K562 (cell line): ENCODE results near the gene TEDC1. TPM values are rescaled to one million over a fixed set of nuclear protein-coding genes. Genes with fewer than 3 reads are reported as not detected.

Experiments used
- CEBPG ChIP-seq, 3 experiments: fragments of 200-800 bp in 1 of 3; sonication (Bioruptor generic) in 1 of 3; sonication (generic) in 1 of 3; formaldehyde crosslinking in 1 of 3; IDR thresholded peaks in 2 of 3; conservative IDR thresholded peaks in 1 of 3; 2 replicates each; pipeline versions ENCODE4 v1.6.1 to v1.8.0; 2016 to 2022; ENCODE audit warnings: missing compliant biosample characterization in 2 of 3, missing genetic modification characterization in 2 of 3, mild to moderate bottlenecking in 1 of 3, missing genetic modification reagents in 1 of 3
- CTBP1 ChIP-seq: fragments of 450-650 bp; IDR thresholded peaks from 2 replicates; pipeline ENCODE4 v1.6.1; 2016; ENCODE audit warnings: borderline replicate concordance
- CTCFL ChIP-seq: IDR thresholded peaks from 2 replicates; pipeline ENCODE4 v1.6.1; 2011; ENCODE audit warnings: borderline replicate concordance, low read depth, mild to moderate bottlenecking, moderate library complexity, low read length; ENCODE audit not compliant: insufficient read depth, poor library complexity, severe bottlenecking
- GATA2 ChIP-seq: sonication (generic); formaldehyde crosslinking; IDR thresholded peaks from 2 replicates; pipeline ENCODE4 v1.4.0; 2020; ENCODE audit warnings: mild to moderate bottlenecking, missing genetic modification reagents
- HDAC1 ChIP-seq, 2 experiments: fragments of 450-650 bp; IDR thresholded peaks; 2 replicates each; pipeline ENCODE4 v1.6.1; 2016 to 2017; ENCODE audit warnings: inconsistent platforms in 1 of 2, mild to moderate bottlenecking in 1 of 2, moderate library complexity in 1 of 2
- JUND ChIP-seq, 2 experiments: IDR thresholded peaks; 2 replicates in 1 of 2; 3 replicates in 1 of 2; pipeline ENCODE4 v1.6.1; 2011; ENCODE audit warnings: borderline replicate concordance in 2 of 2, low read depth in 2 of 2, low read length in 2 of 2, improper control_type of control experiment in 1 of 2, missing biosample characterization in 1 of 2, missing genetic modification characterization in 1 of 2, missing genetic modification reagents in 1 of 2
- RBFOX2 ChIP-seq: fragments of 200-400 bp; formaldehyde crosslinking; IDR thresholded peaks from 2 replicates; pipeline ENCODE4 v1.6.1; 2017; ENCODE audit warnings: low read depth, mild to moderate bottlenecking, low read length, moderate library complexity
- RCOR1 ChIP-seq, 2 experiments: IDR thresholded peaks; 2 replicates each; pipeline ENCODE4 v1.6.1; 2012; ENCODE audit warnings: low read depth in 2 of 2, low read length in 2 of 2, borderline replicate concordance in 1 of 2, improper control_type of control experiment in 1 of 2
- STAT6 ChIP-seq: sonication (generic); formaldehyde crosslinking; IDR thresholded peaks from 2 replicates; pipeline ENCODE4 v1.8.1; 2023; ENCODE audit warnings: mild to moderate bottlenecking, missing genetic modification reagents
- YY1 ChIP-seq, 3 experiments: IDR thresholded peaks; 2 replicates each; pipeline ENCODE4 v1.6.1; 2011; ENCODE audit warnings: low read length in 2 of 3, mild to moderate bottlenecking in 2 of 3, moderate library complexity in 2 of 3, borderline replicate concordance in 1 of 3, control low read depth in 1 of 3, low read depth in 1 of 3; ENCODE audit not compliant: insufficient read depth in 3 of 3, insufficient replicate concordance in 2 of 3, control insufficient read depth in 1 of 3, insufficient read length in 1 of 3; ENCODE audit errors: extremely low read depth in 1 of 3
- polyA plus RNA-seq, 8 experiments: library from polyadenylated mRNA; depleted of rRNA in 4 of 8; stranded (reverse) in 5 of 8; unstranded in 3 of 8; fragments of >200 nt; fragmentation: Nextera tagmentation in 2 of 8; fragmentation: Illumina TruSeq in 1 of 8; extraction: Ambion mirVana in 2 of 8; extraction: Trizol in 1 of 8; gene quantifications; 2 replicates each; pipeline versions ENCODE4 v1.2.1 to v1.2.3, GENCODE V29; 2011 to 2014; ENCODE audit warnings: inconsistent platforms in 1 of 8, missing spikeins in 1 of 8
- total RNA-seq, 7 experiments: library from RNA; depleted of rRNA in 6 of 7; stranded (reverse); fragments of >200 nt in 6 of 7; fragmentation: Illumina TruSeq in 2 of 7; extraction: Trizol in 2 of 7; gene quantifications; 2 replicates each; pipeline versions ENCODE4 v1.2.1 to v1.2.3, GENCODE V29; 2011 to 2021; ENCODE audit warnings: low replicate concordance in 1 of 7
- TF ChIP-seq, protein P1 (sequence below), 2 experiments: IDR thresholded peaks; 2 replicates each; pipeline ENCODE4 v1.6.1; 2011; ENCODE audit warnings: borderline replicate concordance in 1 of 2, control low read depth in 1 of 2, low read depth in 1 of 2, low read length in 1 of 2, mild to moderate bottlenecking in 1 of 2, mixed read lengths in 1 of 2, moderate library complexity in 1 of 2; ENCODE audit not compliant: insufficient read depth in 1 of 2, insufficient read length in 1 of 2, poor library complexity in 1 of 2, severe bottlenecking in 1 of 2; ENCODE audit errors: extremely low read depth in 1 of 2
- TF ChIP-seq, protein P2 (sequence below): fragments of 250-450 bp; sonication (Bioruptor Pico); IDR thresholded peaks from 2 replicates; pipeline ENCODE4 v1.9.0; 2021; ENCODE audit warnings: mild to moderate bottlenecking, inconsistent platforms

Gene TEDC1
- total and polyA plus RNA-seq, 9 of the 15 experiments (the other 6 are each of a cell fraction or from before 2014, with no cell fraction given) = 0.21 to 28.3 (median 5.9) TPM

DNA sequence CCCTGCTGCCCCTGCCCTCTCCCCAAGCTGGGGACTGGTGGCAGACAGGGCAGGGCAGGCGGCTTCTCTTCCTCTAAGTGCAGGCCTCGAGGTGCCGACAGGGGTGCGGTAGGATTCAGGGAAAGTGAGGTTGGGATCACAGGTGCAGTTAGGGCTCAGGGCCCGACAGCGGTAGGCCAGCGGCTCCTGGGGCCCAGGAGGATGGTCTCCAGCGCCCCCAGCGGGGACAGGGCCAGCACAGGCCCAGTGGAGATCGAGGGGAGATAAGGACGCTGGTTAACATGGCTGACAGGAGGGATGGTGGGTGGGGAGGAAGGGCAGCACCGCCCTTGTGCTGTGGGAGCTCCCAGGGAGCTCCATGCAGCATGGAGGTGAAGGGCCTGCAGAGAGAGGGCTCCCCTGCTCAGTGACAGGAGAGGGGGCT, 5.3 kb upstream of the TEDC1 start (continued):
- peak; percentile 98 for TF ChIP-seq GATA2 (CRISPR knock-in tag)
- 0 out of 2 replicates have a peak, but pooled peaks have one; percentile 9 for TF ChIP-seq JUND (IDR thresholded peaks at IDR 0.05; ENCODE audit: borderline replicate concordance, low read depth, low read length)
- TF ChIP-seq JUND (tag; IDR thresholded peaks at IDR 0.05; ENCODE audit: borderline replicate concordance, low read depth, low read length) = no peak
- TF ChIP-seq, protein P1, sequence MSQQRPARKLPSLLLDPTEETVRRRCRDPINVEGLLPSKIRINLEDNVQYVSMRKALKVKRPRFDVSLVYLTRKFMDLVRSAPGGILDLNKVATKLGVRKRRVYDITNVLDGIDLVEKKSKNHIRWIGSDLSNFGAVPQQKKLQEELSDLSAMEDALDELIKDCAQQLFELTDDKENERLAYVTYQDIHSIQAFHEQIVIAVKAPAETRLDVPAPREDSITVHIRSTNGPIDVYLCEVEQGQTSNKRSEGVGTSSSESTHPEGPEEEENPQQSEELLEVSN (IDR thresholded peaks at IDR 0.05; ENCODE audit: borderline replicate concordance in 1 of 2, extremely low read depth in 1 of 2, insufficient read depth in 1 of 2, insufficient read length in 1 of 2, low read depth in 1 of 2, low read length in 1 of 2, poor library complexity in 1 of 2, severe bottlenecking in 1 of 2) = no peak
- TF ChIP-seq CTCFL = peak; percentile 51
- TF ChIP-seq RCOR1 (IDR thresholded peaks at IDR 0.05; ENCODE audit: borderline replicate concordance in 1 of 2, low read depth in 2 of 2, low read length in 2 of 2) = peak in 1 of 2 experiments; percentile 53; a peak in 2 of 4 replicates
- TF ChIP-seq, protein P2, sequence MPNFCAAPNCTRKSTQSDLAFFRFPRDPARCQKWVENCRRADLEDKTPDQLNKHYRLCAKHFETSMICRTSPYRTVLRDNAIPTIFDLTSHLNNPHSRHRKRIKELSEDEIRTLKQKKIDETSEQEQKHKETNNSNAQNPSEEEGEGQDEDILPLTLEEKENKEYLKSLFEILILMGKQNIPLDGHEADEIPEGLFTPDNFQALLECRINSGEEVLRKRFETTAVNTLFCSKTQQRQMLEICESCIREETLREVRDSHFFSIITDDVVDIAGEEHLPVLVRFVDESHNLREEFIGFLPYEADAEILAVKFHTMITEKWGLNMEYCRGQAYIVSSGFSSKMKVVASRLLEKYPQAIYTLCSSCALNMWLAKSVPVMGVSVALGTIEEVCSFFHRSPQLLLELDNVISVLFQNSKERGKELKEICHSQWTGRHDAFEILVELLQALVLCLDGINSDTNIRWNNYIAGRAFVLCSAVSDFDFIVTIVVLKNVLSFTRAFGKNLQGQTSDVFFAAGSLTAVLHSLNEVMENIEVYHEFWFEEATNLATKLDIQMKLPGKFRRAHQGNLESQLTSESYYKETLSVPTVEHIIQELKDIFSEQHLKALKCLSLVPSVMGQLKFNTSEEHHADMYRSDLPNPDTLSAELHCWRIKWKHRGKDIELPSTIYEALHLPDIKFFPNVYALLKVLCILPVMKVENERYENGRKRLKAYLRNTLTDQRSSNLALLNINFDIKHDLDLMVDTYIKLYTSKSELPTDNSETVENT = no peak
- no peak for TF ChIP-seq CEBPG (CRISPR knock-in tag; IDR thresholded peaks at IDR 0.05)
- no peak for TF ChIP-seq CEBPG (tag; conservative IDR thresholded peaks at IDR 0.05 in 1 of 2, IDR thresholded peaks at IDR 0.05 in 1 of 2)
- TF ChIP-seq STAT6 (CRISPR knock-in tag) = no peak
- TF ChIP-seq RBFOX2 = peak; percentile 37; the same call in 1 of the 2 replicates
- TF ChIP-seq HDAC1 (IDR thresholded peaks at IDR 0.05) = peak in 1 of 2 experiments; percentile 17; a peak in 1 of 4 replicates
- TF ChIP-seq YY1 (IDR thresholded peaks at IDR 0.05; ENCODE audit: borderline replicate concordance in 1 of 3, control insufficient read depth in 1 of 3, extremely low read depth in 1 of 3, insufficient read depth in 3 of 3, insufficient read length in 1 of 3, insufficient replicate concordance in 2 of 3, low read depth in 1 of 3, low read length in 2 of 3) = peak; percentile 43 to 86 (median 61)
- peak; percentile 14; the same call in 1 of the 2 replicates for TF ChIP-seq CTBP1
